Right ventricle myocardium inferior (tissue), 1 donor: Measurements from ENCODE around the gene HEPHL1. TPM values are rescaled to one million over a fixed set of nuclear protein-coding genes. Genes with fewer than 3 reads are reported as not detected.

Experiments used
- total RNA-seq: library from RNA; stranded (reverse); fragmentation: NEBNext Ultra II Directional; extraction: Animal tissue kit (Norgen Biotek cat#: 25700); gene quantifications from one replicate; pipeline ENCODE4 v1.2.1, GENCODE V29; 2021
- donor health status: DM: no; HTN: yes; CAD: no; lungs with severe emphysema.

Gene HEPHL1
- total RNA-seq, 1 donor from 2014 or later, result not detected

Other genes starting within 250 kb of the HEPHL1 start
- gene MED17, start 237.1 kb upstream of the HEPHL1 start, total RNA-seq, result 15.9 TPM
- 0.08 TPM for gene VSTM5, start 170.7 kb upstream of the HEPHL1 start, total RNA-seq
- 27.2 TPM for gene PANX1, start 107.5 kb downstream of the HEPHL1 start, total RNA-seq